NB4 (cell line): ENCODE data around the gene ATXN1L.

Source experiments
- DNase-seq: peaks from one replicate; pipeline ENCODE4 v3.0.0; 2010; ENCODE audit warnings: low read depth
- H3K4me3 ChIP-seq: one replicate; pipeline ENCODE4 v1.5.1; 2011; ENCODE audit warnings: mild to moderate bottlenecking, low read depth, low read length, moderate library complexity
- MYC ChIP-seq: IDR thresholded peaks from 2 replicates; pipeline ENCODE4 v1.6.1; 2011; ENCODE audit warnings: low read depth, low read length
- POLR2A ChIP-seq: IDR thresholded peaks from 2 replicates; pipeline ENCODE4 v1.6.1; 2011; ENCODE audit warnings: mild to moderate bottlenecking; ENCODE audit not compliant: insufficient read length; ENCODE audit errors: extremely low read depth
- TF ChIP-seq, protein P1 (sequence below): IDR thresholded peaks from 2 replicates; pipeline ENCODE4 v1.6.1; 2011; ENCODE audit warnings: low read depth, low read length
- TF ChIP-seq, protein P2 (sequence below): IDR thresholded peaks from one replicate; pipeline ENCODE4 v1.5.1; 2012; ENCODE audit warnings: low read depth, low read length

The ATXN1L gene

DNA sequence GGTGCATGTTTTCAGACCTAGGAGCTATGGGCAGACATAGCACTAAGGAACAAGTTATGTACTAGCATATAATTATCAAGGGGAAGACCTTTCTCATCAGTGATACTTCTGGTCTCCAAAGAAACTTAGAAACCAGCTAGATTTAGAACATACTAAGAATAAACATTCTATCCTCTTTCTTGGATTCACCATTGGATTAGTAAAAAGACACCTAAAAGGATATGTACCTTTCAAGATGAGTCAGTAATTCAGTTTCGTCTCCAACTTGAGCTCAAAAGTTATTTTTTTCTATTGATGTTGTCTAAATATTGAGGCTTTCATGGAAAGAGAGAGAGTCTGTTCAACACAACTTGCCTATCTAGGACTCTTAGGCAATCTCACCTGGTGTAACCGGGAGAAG lies 25.0 kb downstream of the ATXN1L start:
- no peak for DNase-seq
- no peak overlapping the region for H3K4me3 ChIP-seq
- TF ChIP-seq, protein P1, sequence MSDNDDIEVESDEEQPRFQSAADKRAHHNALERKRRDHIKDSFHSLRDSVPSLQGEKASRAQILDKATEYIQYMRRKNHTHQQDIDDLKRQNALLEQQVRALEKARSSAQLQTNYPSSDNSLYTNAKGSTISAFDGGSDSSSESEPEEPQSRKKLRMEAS = no peak
- TF ChIP-seq POLR2A = no peak
- TF ChIP-seq, protein P2, sequence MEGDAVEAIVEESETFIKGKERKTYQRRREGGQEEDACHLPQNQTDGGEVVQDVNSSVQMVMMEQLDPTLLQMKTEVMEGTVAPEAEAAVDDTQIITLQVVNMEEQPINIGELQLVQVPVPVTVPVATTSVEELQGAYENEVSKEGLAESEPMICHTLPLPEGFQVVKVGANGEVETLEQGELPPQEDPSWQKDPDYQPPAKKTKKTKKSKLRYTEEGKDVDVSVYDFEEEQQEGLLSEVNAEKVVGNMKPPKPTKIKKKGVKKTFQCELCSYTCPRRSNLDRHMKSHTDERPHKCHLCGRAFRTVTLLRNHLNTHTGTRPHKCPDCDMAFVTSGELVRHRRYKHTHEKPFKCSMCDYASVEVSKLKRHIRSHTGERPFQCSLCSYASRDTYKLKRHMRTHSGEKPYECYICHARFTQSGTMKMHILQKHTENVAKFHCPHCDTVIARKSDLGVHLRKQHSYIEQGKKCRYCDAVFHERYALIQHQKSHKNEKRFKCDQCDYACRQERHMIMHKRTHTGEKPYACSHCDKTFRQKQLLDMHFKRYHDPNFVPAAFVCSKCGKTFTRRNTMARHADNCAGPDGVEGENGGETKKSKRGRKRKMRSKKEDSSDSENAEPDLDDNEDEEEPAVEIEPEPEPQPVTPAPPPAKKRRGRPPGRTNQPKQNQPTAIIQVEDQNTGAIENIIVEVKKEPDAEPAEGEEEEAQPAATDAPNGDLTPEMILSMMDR = no peak
- TF ChIP-seq MYC = no peak

DNA sequence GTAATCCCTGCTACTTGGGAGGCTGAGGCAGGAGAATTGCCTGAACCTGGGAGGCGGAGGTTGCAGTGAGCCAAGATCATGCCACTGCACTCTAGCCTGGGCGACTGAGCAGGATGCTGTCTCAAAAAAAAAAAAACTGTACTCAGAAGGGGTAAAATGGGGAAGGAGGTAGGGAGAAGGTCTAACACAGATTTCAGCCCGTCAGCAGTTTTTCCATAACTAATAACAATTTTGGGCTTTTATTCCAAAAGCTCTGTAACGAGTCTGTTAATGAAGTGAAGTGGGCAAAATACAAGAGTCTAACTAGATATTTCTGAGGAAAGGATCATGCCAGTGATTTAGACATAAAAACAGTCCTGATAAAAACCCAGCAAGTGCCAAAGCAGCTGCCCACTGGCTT lies 27.4 kb downstream of the ATXN1L start:
- no peak for DNase-seq
- TF ChIP-seq, protein P2 = no peak
- no peak for TF ChIP-seq POLR2A
- no peak for TF ChIP-seq MYC
- TF ChIP-seq, protein P1 = no peak
- H3K4me3 ChIP-seq = no peak overlapping the region

DNA sequence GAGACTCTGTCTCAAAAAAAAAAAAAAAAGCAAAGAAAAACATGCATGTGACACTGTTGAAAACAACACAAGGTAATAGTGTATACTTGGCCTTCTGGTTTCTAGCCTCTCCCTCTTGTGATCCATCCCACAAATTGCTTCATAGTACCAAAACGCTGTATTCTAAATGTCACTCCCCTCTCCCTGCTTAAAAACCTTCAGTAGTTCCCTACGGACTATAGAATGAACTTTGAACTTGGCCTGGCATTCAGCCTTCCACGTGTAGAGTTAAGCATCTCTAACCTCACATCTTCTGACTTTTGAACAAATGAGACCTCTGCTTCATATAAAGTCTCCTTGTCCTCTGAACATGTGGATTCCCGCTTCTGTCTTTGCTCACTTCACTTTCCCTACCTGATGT lies 33.1 kb downstream of the ATXN1L start:
- DNase-seq = no peak
- no peak overlapping the region for H3K4me3 ChIP-seq
- TF ChIP-seq MYC (no peak), POLR2A (no peak)
- TF ChIP-seq, protein P1 = no peak
- TF ChIP-seq, protein P2 = no peak

DNA sequence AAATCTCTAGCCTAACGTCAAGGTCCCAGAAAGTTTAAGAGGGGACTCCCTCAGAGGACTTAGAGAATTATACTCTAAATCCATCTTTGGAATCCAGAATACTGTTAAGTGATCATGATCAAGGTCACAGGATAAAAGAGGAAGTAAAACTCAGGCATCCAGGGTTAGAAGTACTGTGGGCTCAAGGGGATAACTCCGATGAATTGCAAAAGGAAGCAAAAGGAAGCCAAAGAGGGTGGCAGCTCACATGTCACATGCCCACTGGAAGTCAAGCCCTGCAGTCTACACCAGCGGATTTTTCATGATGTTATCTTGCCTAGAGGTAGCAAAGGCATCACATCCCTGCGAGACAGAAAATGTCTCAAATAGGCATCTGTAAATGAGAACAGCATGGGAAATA lies 34.4 kb downstream of the ATXN1L start:
- no peak overlapping the region for H3K4me3 ChIP-seq
- DNase-seq = peak; percentile 87
- TF ChIP-seq MYC (no peak), POLR2A (no peak)
- TF ChIP-seq, protein P2 = no peak
- TF ChIP-seq, protein P1 = no peak

DNA sequence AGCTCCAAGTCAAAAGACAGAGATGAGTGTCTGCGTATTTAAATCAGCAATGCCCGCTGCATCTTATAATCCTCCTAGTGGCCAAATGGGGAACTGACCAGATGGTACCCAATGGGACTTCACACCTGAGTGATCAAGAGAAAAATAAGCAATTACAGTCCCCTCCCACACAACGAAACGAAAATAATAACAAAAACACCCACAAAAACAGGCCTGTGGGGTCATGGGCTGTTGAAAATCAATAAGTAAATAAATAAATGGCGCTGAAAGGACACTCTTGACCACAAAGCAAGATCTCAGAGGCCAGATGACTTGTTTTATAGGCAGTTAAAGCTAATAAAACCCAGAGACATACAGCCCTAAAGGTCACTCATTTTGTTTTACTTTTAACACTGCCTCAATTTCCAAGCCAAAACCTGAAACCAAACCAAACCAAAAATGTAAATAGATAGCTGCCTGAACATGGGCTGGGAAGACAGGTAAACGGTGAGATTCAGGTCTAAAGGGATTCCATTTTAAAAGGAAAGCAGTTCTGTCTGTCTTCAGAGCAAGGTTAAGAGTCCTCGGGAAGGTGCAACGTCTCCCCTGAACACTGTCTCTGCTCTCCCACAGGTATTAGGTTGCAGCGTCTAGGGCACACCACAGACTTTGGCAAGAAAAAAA lies 36.9 kb downstream of the ATXN1L start:
- DNase-seq = peak; percentile 85
- H3K4me3 ChIP-seq = no peak overlapping the region
- TF ChIP-seq MYC = no peak
- TF ChIP-seq POLR2A = no peak
- TF ChIP-seq, protein P1 = 0 out of 2 replicates have a peak, but pooled peaks have one; percentile 9
- TF ChIP-seq, protein P2 = peak; percentile 92
